Lung (tissue), 12 donors: ENCODE measurements around the gene RBMXL3. TPM values are rescaled to one million over a fixed set of nuclear protein-coding genes. Genes with fewer than 3 reads are reported as not detected.
A peak's percentile ranks its signal among the peaks of the same experiment; 100 is the strongest.

Experiments
- ATAC-seq: fragments of 200-7000 bp; cut with Tn5 transposase; one replicate; pipeline ENCODE4 v1.9.1; 2020; ENCODE audit warnings: moderate number of reproducible peaks; ENCODE audit not compliant: insufficient read depth, low FRiP score
- DNase-seq, 3 donors: peaks; one replicate each; pipeline ENCODE4 v3.0.0-alpha.2; 2013 to 2017
- H3K27ac ChIP-seq, 2 donors: one replicate each; pipeline ENCODE4 v1.5.1; 2013; ENCODE audit warnings: mild to moderate bottlenecking in 2 of 2, moderate library complexity in 2 of 2, control low read depth in 1 of 2, inconsistent platforms in 1 of 2, low read depth in 1 of 2, low read length in 1 of 2
- H3K27me3 ChIP-seq, 3 donors: one replicate each; pipeline ENCODE4 v1.5.1; 2013; ENCODE audit warnings: low read length in 2 of 3; ENCODE audit not compliant: control insufficient read depth in 3 of 3, insufficient read depth in 3 of 3
- H3K36me3 ChIP-seq, 4 donors: one replicate each; pipeline ENCODE4 v1.5.1; 2013; ENCODE audit warnings: low read length in 4 of 4, mild to moderate bottlenecking in 1 of 4, moderate library complexity in 1 of 4; ENCODE audit not compliant: control insufficient read depth in 4 of 4, insufficient read depth in 4 of 4
- H3K4me1 ChIP-seq, 5 donors: one replicate each; pipeline ENCODE4 v1.5.1; 2013; ENCODE audit warnings: low read length in 5 of 5, mild to moderate bottlenecking in 2 of 5, moderate library complexity in 1 of 5; ENCODE audit not compliant: control insufficient read depth in 5 of 5, insufficient read depth in 5 of 5
- H3K4me3 ChIP-seq: one replicate; pipeline ENCODE4 v1.5.1; 2013; ENCODE audit warnings: mild to moderate bottlenecking, control low read depth, moderate library complexity
- H3K9ac ChIP-seq, 2 donors: one replicate each; pipeline ENCODE4 v1.5.1; 2013; ENCODE audit warnings: low read length in 2 of 2, control low read depth in 1 of 2; ENCODE audit not compliant: insufficient read depth in 1 of 2
- H3K9me3 ChIP-seq, 4 donors: one replicate each; pipeline ENCODE4 v1.5.1; 2013; ENCODE audit warnings: low read length in 3 of 4, mild to moderate bottlenecking in 1 of 4, moderate library complexity in 1 of 4; ENCODE audit not compliant: control insufficient read depth in 4 of 4, insufficient read depth in 3 of 4
- CTCF ChIP-seq: IDR thresholded peaks from 2 replicates; pipeline ENCODE4 v1.5.1; 2012; ENCODE audit warnings: mild to moderate bottlenecking; ENCODE audit errors: control extremely low read depth, extremely low read depth
- WGBS, 2 donors: extraction: QIAGEN DNeasy Blood & Tissue Kit; methylation state at CpG; one replicate each; pipeline ENCODE4 v1.1.7; 2013; 5-methylcytosine and 5-hydroxymethylcytosine counted together
- polyA plus RNA-seq, 2 donors: library from polyadenylated mRNA; stranded (reverse); fragments of 200-250 nt; gene quantifications; one replicate each; pipeline ENCODE4 v1.2.1, GENCODE V29; 2013
- total RNA-seq, 2 donors: library from RNA; depleted of rRNA in 1 of 2; stranded (reverse); fragments of >200 nt in 1 of 2; gene quantifications; one replicate each; pipeline ENCODE4 v1.2.1, GENCODE V29; 2014 to 2021
- donor health status: control.
- donor health status: control.
- donor health status: Bipolar disorder and iron deficiency.
- donor health status: healthy.
- donor health status: DM: yes; HTN: yes; CAD: no.

The RBMXL3 gene
- total and polyA plus RNA-seq, 4 donors, result not detected

- Histone ChIP-seq H3K4me3 (peak overlapping the region; percentile 58), H3K9me3 (no peaks in the 10 kb centered on the region), H3K27ac (peak overlapping the region in 1 of 2 donors; percentile 63), H3K27me3 (peaks cover 0 to 45% (median 41%) of the 10 kb centered on the region in 3 donors), H3K36me3 (no peaks in the 10 kb centered on the region), H3K4me1 (peaks cover 0 to 14% (median 0%) of the 10 kb centered on the region in 5 donors), H3K9ac (peak overlapping the region in 1 of 2 donors; percentile 2)
- ATAC-seq (no peak), DNase-seq (peak in 2 of 3 donors; percentile 35 to 44)
- WGBS, 2 donors, result 6 to 17% methylated on average over 6 of the region's 6 CpGs
- TF ChIP-seq CTCF, result no peak
Observed at GRCh38 chrX:115232933-115233496, 43.8 kb downstream of the RBMXL3 start.

DNA sequence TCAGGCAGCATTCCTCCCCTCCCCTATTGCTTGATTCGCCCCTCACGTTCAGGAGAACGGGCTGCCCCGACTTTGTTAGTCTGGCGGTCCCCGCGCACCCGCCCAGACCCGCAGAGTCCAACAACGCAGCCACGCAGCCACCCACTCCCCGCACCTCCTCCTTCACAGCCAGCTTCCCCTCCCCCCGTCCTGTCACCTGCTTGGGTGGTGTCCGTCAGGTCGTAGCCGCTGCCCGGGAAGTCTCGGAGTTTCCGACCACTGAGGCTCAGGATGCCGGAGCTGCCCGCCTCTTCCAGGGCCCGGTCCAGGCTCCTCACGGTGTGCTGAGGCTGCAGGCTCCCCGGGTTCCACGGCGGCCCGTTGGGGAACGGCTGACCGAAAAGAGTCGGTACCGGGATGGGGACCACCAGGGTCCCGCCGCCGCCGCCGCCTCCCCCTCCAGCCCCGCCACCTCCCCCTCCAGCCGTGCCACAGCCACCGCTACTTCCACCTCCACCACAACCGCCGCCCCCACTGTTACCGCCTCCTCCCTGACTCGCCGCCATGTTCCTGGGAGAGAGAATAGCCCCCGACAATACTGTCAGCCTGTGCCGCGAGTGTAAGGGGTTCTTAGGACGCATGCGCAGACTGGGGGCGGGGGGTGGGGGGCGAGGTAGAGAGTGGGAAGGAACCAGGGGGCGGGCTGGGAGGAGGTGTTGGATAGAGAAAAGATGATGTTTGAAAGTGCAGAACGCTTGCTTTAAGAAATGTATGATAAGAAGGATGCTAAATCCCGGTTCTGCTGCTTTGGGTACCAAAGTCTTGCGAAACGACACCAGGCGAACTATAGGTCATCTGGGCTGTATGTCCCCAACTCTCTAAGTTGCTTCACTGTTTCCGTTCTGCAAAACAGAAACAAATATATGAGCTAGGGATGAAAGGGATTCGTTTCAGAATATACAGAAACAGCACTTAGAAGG lies 44.6 kb downstream of the RBMXL3 start, which contains the start of gene LRCH2:
LRCH2 (minus strand) TSS at position 600 of the 959 bp plus-strand sequence; CDS start at position 545, 55 bp downstream.
- peak; percentile 71 to 81 (median 81) for DNase-seq
- Histone ChIP-seq H3K27me3 (peaks cover 0 to 44% (median 41%) of the 10 kb centered on the region in 3 donors), H3K27ac (peak within 1 kb of the TSS in 1 of 2 donors; percentile 63), H3K36me3 (no peaks in the 10 kb centered on the region), H3K4me1 (peaks cover 0 to 14% (median 0%) of the 10 kb centered on the region in 5 donors), H3K9me3 (no peaks in the 10 kb centered on the region), H3K4me3 (peak within 1 kb of the TSS; percentile 58), H3K9ac (peak within 1 kb of the TSS in 1 of 2 donors; percentile 58)
- no peak for TF ChIP-seq CTCF
- peak; percentile 67 for ATAC-seq
- WGBS, 2 donors, result 1 to 13% methylated on average over 25 to 59 of the region's 59 CpGs

DNA sequence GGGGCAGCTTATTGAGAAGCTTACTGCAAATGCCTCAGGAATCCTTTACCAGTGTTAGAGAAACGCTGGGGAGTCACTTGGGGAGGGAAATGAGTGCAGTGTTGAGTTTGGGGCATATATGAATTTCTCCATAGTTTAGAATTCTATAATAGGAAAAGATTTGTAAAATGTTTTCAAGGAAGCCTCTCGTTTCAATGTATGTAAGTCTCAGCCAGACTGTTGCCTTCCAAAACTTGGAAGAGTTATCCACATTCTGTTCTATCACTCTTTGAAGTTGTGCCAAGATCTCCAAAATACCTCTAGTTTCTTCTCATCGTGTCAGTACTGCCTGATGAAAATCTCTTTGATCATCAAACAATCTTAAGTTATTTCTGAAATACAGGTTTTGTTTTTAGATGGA lies 45.3 kb downstream of the RBMXL3 start:
- peaks cover 0 to 41% (median 40%) of the 10 kb centered on the region in 3 donors for H3K27me3 ChIP-seq
- no peak for TF ChIP-seq CTCF
- peak overlapping the region in 1 of 2 donors; percentile 58 for H3K9ac ChIP-seq
- DNase-seq (peak in 1 of 3 donors; percentile 22), ATAC-seq (no peak)
- H3K4me3 ChIP-seq, result no peak overlapping the region
- 14 to 21% methylated on average over 3 of the region's 3 CpGs for WGBS, 2 donors
- H3K4me1 ChIP-seq, result peaks cover 0 to 14% (median 0%) of the 10 kb centered on the region in 5 donors
- H3K9me3 ChIP-seq, result no peaks in the 10 kb centered on the region
- no peak overlapping the region for H3K27ac ChIP-seq
- H3K36me3 ChIP-seq, result no peaks in the 10 kb centered on the region
